HG03354 (cell line): ENCODE data around the gene LONRF3.

Source experiments
- ATAC-seq: cut with Tn5 transposase; IDR thresholded peaks from one replicate; pipeline ENCODE4 v1.9.1; 2021; ENCODE audit warnings: mild to moderate bottlenecking; ENCODE audit not compliant: unreplicated experiment, poor library complexity, severe bottlenecking

The LONRF3 gene

GRCh38 chrX:118974088-118974907, at the start of gene LONRF3:
Gene LONRF3, plus strand, starts transcription at chrX:118974618. Its CDS starts 163 bp downstream, at chrX:118974781.
- no peak for ATAC-seq

- ATAC-seq, result no peak
Measured at GRCh38 chrX:118928151-118928550, 46.3 kb upstream of the LONRF3 start.

GRCh38 chrX:118935352-118935751, 39.1 kb upstream of the LONRF3 start:
- ATAC-seq, result no peak

GRCh38 chrX:118941147-118941546, 33.3 kb upstream of the LONRF3 start:
- ATAC-seq, result no peak

GRCh38 chrX:118943102-118943501, 31.3 kb upstream of the LONRF3 start:
- ATAC-seq, result no peak

- no peak for ATAC-seq
Measured at GRCh38 chrX:118945921-118946320, 28.5 kb upstream of the LONRF3 start.

GRCh38 chrX:118948270-118948669, 26.1 kb upstream of the LONRF3 start:
- ATAC-seq, result no peak

- ATAC-seq, result no peak
Measured at GRCh38 chrX:118961866-118962560, 12.4 kb upstream of the LONRF3 start.

GRCh38 chrX:118963159-118963558, 11.3 kb upstream of the LONRF3 start:
- ATAC-seq, result no peak

- no peak for ATAC-seq
Measured at GRCh38 chrX:118964252-118964651, 10.2 kb upstream of the LONRF3 start.

GRCh38 chrX:118965395-118965794, 9.0 kb upstream of the LONRF3 start:
- no peak for ATAC-seq

GRCh38 chrX:118968031-118968430, 6.4 kb upstream of the LONRF3 start:
- ATAC-seq, result no peak

- no peak for ATAC-seq
Measured at GRCh38 chrX:118971552-118971951, 2.9 kb upstream of the LONRF3 start.

GRCh38 chrX:118973389-118974087, 880 bp upstream of the LONRF3 start:
- no peak for ATAC-seq

- ATAC-seq, result peak; percentile 48
Measured at GRCh38 chrX:118974908-118975671, 672 bp downstream of the LONRF3 start.

- ATAC-seq, result no peak
Measured at GRCh38 chrX:118975831-118976598, 1.6 kb downstream of the LONRF3 start.

- ATAC-seq, result no peak
Measured at GRCh38 chrX:118976599-118977340, 2.4 kb downstream of the LONRF3 start.

GRCh38 chrX:118977424-118977823, 3.0 kb downstream of the LONRF3 start:
- ATAC-seq, result no peak
